Measurements from ENCODE around the gene GRIA3. TPM values are rescaled to one million over a fixed set of nuclear protein-coding genes. Genes with fewer than 3 reads are reported as not detected.

Gene GRIA3
- total RNA-seq, 4 donors from 2014 or later, result 7.4 to 13.8 (median 12.4) TPM; not detected in 1

GRCh38 chrX:123408821-123409737, 225.0 kb downstream of the GRIA3 start:
- intact Hi-C loops (cut with DNase I; ENCODE audit: low total_unique reads), result no loop called here
- peak overlapping the region in 1 of 2 donors; percentile 31 for H3K27ac ChIP-seq
- no peaks in the 10 kb centered on the region for H3K27me3 ChIP-seq
- H3K36me3 ChIP-seq, result no peaks in the 10 kb centered on the region
- no peak overlapping the region for H3K4me3 ChIP-seq
- H3K4me1 ChIP-seq, result no peaks in the 10 kb centered on the region
- no peaks in the 10 kb centered on the region for H3K9me3 ChIP-seq
- no peak for DNase-seq
- TF ChIP-seq POLR2A (IDR thresholded peaks at IDR 0.05), result no peak
- TF ChIP-seq CTCF (IDR thresholded peaks at IDR 0.05), result no peak

- TF ChIP-seq CTCF (IDR thresholded peaks at IDR 0.05) (peak; percentile 12 to 50 (median 34)), POLR2A (IDR thresholded peaks at IDR 0.05) (no peak)
- no peaks in the 10 kb centered on the region for H3K9me3 ChIP-seq
- H3K4me1 ChIP-seq, result no peaks in the 10 kb centered on the region
- H3K27me3 ChIP-seq, result no peaks in the 10 kb centered on the region
- no peak overlapping the region for H3K27ac ChIP-seq
- H3K4me3 ChIP-seq, result no peak overlapping the region
- no peak for DNase-seq
- intact Hi-C loops (cut with DNase I; ENCODE audit: low total_unique reads), result no loop called here
- H3K36me3 ChIP-seq, result no peaks in the 10 kb centered on the region
These were observed 238.8 kb downstream of the GRIA3 start for GRCh38 chrX:123422875-123423274.

- no peak for DNase-seq
- TF ChIP-seq POLR2A (IDR thresholded peaks at IDR 0.05) (no peak), CTCF (IDR thresholded peaks at IDR 0.05) (no peak)
- Histone ChIP-seq H3K4me3 (no peak overlapping the region), H3K4me1 (no peaks in the 10 kb centered on the region), H3K9me3 (no peaks in the 10 kb centered on the region), H3K36me3 (no peaks in the 10 kb centered on the region), H3K27me3 (no peaks in the 10 kb centered on the region), H3K27ac (no peak overlapping the region)
- intact Hi-C loops (cut with DNase I; ENCODE audit: low total_unique reads), result no loop called here
These were observed 240.5 kb downstream of the GRIA3 start for GRCh38 chrX:123424546-123424945.

GRCh38 chrX:123425471-123425870, 241.4 kb downstream of the GRIA3 start:
- Histone ChIP-seq H3K9me3 (no peaks in the 10 kb centered on the region), H3K4me1 (no peaks in the 10 kb centered on the region), H3K27me3 (no peaks in the 10 kb centered on the region), H3K4me3 (no peak overlapping the region), H3K36me3 (no peaks in the 10 kb centered on the region), H3K27ac (peak overlapping the region in 1 of 2 donors; percentile 28)
- TF ChIP-seq POLR2A (IDR thresholded peaks at IDR 0.05) (no peak), CTCF (IDR thresholded peaks at IDR 0.05) (no peak)
- DNase-seq, result no peak
- intact Hi-C loops (cut with DNase I; ENCODE audit: low total_unique reads), result no loop called here

DNA sequence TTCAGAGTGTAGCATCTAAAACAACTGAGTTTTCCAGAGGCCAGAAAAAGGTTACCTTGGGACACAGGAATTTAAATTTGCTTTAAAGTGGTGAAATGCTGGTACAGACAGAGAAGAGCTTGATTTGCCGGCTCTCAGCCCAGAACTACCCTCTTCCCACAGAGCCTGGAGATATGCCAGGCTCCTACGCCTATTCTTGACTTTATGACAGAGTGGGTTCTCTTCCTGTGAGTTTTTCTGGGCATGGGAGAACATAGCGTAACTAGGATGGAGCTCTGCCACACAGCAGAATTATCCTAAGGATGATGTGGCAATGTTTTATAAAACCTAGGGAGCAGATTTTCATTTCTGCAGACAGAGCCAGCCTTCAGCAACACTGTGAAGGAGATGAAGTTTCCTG, 241.8 kb downstream of the GRIA3 start:
- Histone ChIP-seq H3K36me3 (no peaks in the 10 kb centered on the region), H3K4me3 (no peak overlapping the region), H3K27ac (peak overlapping the region in 1 of 2 donors; percentile 28), H3K4me1 (no peaks in the 10 kb centered on the region), H3K9me3 (no peaks in the 10 kb centered on the region), H3K27me3 (no peaks in the 10 kb centered on the region)
- no peak for TF ChIP-seq POLR2A (IDR thresholded peaks at IDR 0.05)
- TF ChIP-seq CTCF (IDR thresholded peaks at IDR 0.05), result no peak
- intact Hi-C loops (cut with DNase I; ENCODE audit: low total_unique reads), result no loop called here
- DNase-seq, result peak; percentile 18 to 23

Measured in uterus (tissue), 4 donors.